Measurements from ENCODE around the gene CMIP.

GRCh38 chr16:81586417-81586816 lies 141.8 kb downstream of the CMIP start:
- TF ChIP-seq CTCF (conservative IDR thresholded peaks at IDR 0.05; ENCODE audit: low read length) (no peak), EZH2phosphoT487 (IDR thresholded peaks at IDR 0.05; ENCODE audit: borderline replicate concordance) (no peak)

All from Loucy (cell line).